ENCODE measurements around the gene FAAP24.
"Not testable (repeated sequence)": the region's sequence is repeated elsewhere in the genome, so short reads cannot be mapped to it uniquely, and the experiment has no call there.

FAAP24 gene

GRCh38 chr19:33024398-33024797 lies 52.4 kb downstream of the FAAP24 start:
- no peak overlapping the region for H3K4me3 ChIP-seq (ENCODE audit: control insufficient read depth, low read depth, low read length)
- DNase-seq (ENCODE audit: low read depth), result no peak
- no peak for TF ChIP-seq CTCF (conservative IDR thresholded peaks at IDR 0.05; ENCODE audit: control insufficient read depth, insufficient read depth, low read depth, low read length)

- H3K4me3 ChIP-seq (ENCODE audit: control insufficient read depth, low read depth, low read length); DNase-seq (ENCODE audit: low read depth): not testable (repeated sequence)
Observed at GRCh38 chr19:33025468-33026238, 53.6 kb downstream of the FAAP24 start.

GRCh38 chr19:33026602-33027001 lies 54.6 kb downstream of the FAAP24 start:
- not testable (repeated sequence) for DNase-seq (ENCODE audit: low read depth); H3K4me3 ChIP-seq (ENCODE audit: control insufficient read depth, low read depth, low read length)

All from fibroblast of mammary gland (primary cell).